ENCODE measurements around the gene DCAF16. TPM values are rescaled to one million over a fixed set of nuclear protein-coding genes. Genes with fewer than 3 reads are reported as not detected.

The DCAF16 gene
- total and polyA plus RNA-seq, 2 donors (not counting 1 experiment from before 2014, with no cell fraction given) = 18.2 to 68.1 TPM

- H3K27me3 Mint-ChIP-seq = peaks cover 3% of the 10 kb centered on the region
- peaks cover 0 to 5% (median 0%) of the 10 kb centered on the region in 3 donors for H3K9me3 ChIP-seq (ENCODE audit: control extremely low read depth in 1 of 3, control insufficient read depth in 2 of 3, insufficient read depth in 1 of 3, low read length in 2 of 3)
- intact Hi-C loops (cut with micrococcal nuclease) = no loop called here
- ATAC-seq (ENCODE audit: low read depth) = no peak
- H3K4me2 ChIP-seq (replicated peaks; ENCODE audit: low read depth, low read length, poor library complexity, severe bottlenecking) = no peak overlapping the region
- no peaks in the 10 kb centered on the region for H3K9me3 Mint-ChIP-seq (ENCODE audit: insufficient read depth)
- H3K9ac ChIP-seq (ENCODE audit: low read length) = no peak overlapping the region
- H3K79me2 ChIP-seq (ENCODE audit: control insufficient read depth, insufficient read depth, low read length) = no peaks in the 10 kb centered on the region
- no peaks in the 10 kb centered on the region for H3K4me1 Mint-ChIP-seq
- H3K4me3 ChIP-seq (ENCODE audit: control extremely low read depth in 1 of 5, extremely low read depth in 1 of 5, insufficient read depth in 1 of 5, low read depth in 2 of 5, low read length in 4 of 5) = no peak overlapping the region
- CTCF ChIA-PET = no interaction called here
- no CpG with 5 or more reads among the region's 4 CpGs for WGBS (ENCODE audit: insufficient coverage)
- H3K4me3 Mint-ChIP-seq = no peak overlapping the region
- no peaks in the 10 kb centered on the region for H3K27me3 ChIP-seq (replicated peaks in 1 of 4; ENCODE audit: control extremely low read depth in 1 of 4, control insufficient read depth in 3 of 4, insufficient read depth in 4 of 4, low read length in 3 of 4)
- no peak overlapping the region for H3K27ac ChIP-seq (ENCODE audit: low read length in 2 of 2)
- POLR2A ChIA-PET = no interaction called here
- no peaks in the 10 kb centered on the region for H3K36me3 ChIP-seq (replicated peaks in 1 of 2; ENCODE audit: control extremely low read depth in 1 of 2, control insufficient read depth in 1 of 2, extremely low read depth in 1 of 2, insufficient read depth in 2 of 2, low read length in 1 of 2)
- DNase-seq = no peak
- no peak overlapping the region for H2AFZ ChIP-seq (ENCODE audit: insufficient read depth, low read depth, low read length, poor library complexity, severe bottlenecking)
- no peak overlapping the region for H3K27ac Mint-ChIP-seq
- no peaks in the 10 kb centered on the region for H4K20me1 ChIP-seq (ENCODE audit: control insufficient read depth, insufficient read depth, low read length, poor library complexity, severe bottlenecking)
- TF ChIP-seq CTCF (IDR thresholded peaks at IDR 0.05) (no peak), EZH2 (IDR thresholded peaks at IDR 0.05; ENCODE audit: borderline replicate concordance, insufficient read depth, low read depth, low read length, poor library complexity, severe bottlenecking) (no peak)
- no peaks in the 10 kb centered on the region for H3K4me1 ChIP-seq (ENCODE audit: control insufficient read depth in 2 of 2, insufficient read depth in 2 of 2, low read length in 2 of 2)
These were observed 39.7 kb downstream of the DCAF16 start for GRCh38 chr4:17770845-17771244.

DNA sequence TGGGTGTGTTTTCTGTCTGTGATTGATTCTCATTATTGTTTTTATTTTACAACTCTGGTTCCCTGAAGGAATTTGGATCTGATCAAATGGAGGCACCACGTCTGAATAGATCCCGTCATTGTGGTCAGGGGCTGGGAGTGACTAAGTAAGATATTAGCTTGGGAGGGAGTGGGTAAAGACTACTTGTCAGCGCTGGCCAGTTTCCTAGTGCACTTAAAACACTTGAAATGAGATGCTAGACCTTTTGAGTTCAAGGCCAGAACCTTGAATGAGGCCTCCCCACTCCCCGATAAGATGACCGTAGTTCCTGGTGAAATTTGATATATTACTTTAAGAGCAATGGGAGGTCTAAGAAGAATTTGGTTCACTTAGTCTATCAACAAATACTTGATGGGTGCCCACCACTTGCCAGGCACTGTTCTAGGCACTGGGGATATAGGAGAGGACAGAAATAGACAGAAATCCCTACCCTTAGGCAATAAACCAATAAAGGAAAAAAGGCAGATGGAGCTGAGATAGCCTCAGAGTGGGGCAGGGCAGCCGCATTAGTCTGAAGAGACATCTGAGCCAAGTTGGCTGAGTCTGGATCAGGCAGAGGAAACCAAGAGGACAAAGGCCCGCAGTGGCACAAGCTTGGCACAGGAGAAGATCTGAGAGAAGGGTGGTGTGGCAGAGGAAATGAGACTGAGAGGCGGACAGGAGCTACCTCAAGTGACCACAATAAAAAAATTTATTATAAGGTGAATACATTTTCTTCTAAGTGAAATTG, 41.0 kb downstream of the DCAF16 start:
- Histone ChIP-seq H3K9me3 (ENCODE audit: control extremely low read depth in 1 of 3, control insufficient read depth in 2 of 3, insufficient read depth in 1 of 3, low read length in 2 of 3) (peaks cover 0 to 5% (median 0%) of the 10 kb centered on the region in 3 donors), H3K9ac (ENCODE audit: low read length) (no peak overlapping the region), H3K27me3 (replicated peaks in 1 of 4; ENCODE audit: control extremely low read depth in 1 of 4, control insufficient read depth in 3 of 4, insufficient read depth in 4 of 4, low read length in 3 of 4) (no peaks in the 10 kb centered on the region), H3K4me1 (ENCODE audit: control insufficient read depth in 2 of 2, insufficient read depth in 2 of 2, low read length in 2 of 2) (no peaks in the 10 kb centered on the region), H3K79me2 (ENCODE audit: control insufficient read depth, insufficient read depth, low read length) (no peaks in the 10 kb centered on the region), H3K36me3 (replicated peaks in 1 of 2; ENCODE audit: control extremely low read depth in 1 of 2, control insufficient read depth in 1 of 2, extremely low read depth in 1 of 2, insufficient read depth in 2 of 2, low read length in 1 of 2) (no peaks in the 10 kb centered on the region), H3K27ac (ENCODE audit: low read length in 2 of 2) (no peak overlapping the region), H4K20me1 (ENCODE audit: control insufficient read depth, insufficient read depth, low read length, poor library complexity, severe bottlenecking) (no peaks in the 10 kb centered on the region), H3K4me2 (replicated peaks; ENCODE audit: low read depth, low read length, poor library complexity, severe bottlenecking) (no peak overlapping the region), H3K4me3 (ENCODE audit: control extremely low read depth in 1 of 5, extremely low read depth in 1 of 5, insufficient read depth in 1 of 5, low read depth in 2 of 5, low read length in 4 of 5) (no peak overlapping the region), H2AFZ (ENCODE audit: insufficient read depth, low read depth, low read length, poor library complexity, severe bottlenecking) (no peak overlapping the region)
- WGBS (ENCODE audit: insufficient coverage) = 82% methylated on average over 4 of the region's 8 CpGs
- no peaks in the 10 kb centered on the region for H3K9me3 Mint-ChIP-seq (ENCODE audit: insufficient read depth)
- ATAC-seq (ENCODE audit: low read depth) (no peak), DNase-seq (no peak)
- H3K4me3 Mint-ChIP-seq = no peak overlapping the region
- H3K27ac Mint-ChIP-seq = no peak overlapping the region
- ChIA-PET CTCF (no interaction called here), POLR2A (no interaction called here)
- intact Hi-C loops (cut with micrococcal nuclease) = no loop called here
- no peaks in the 10 kb centered on the region for H3K4me1 Mint-ChIP-seq
- H3K27me3 Mint-ChIP-seq = peaks cover 4% of the 10 kb centered on the region
- TF ChIP-seq CTCF (IDR thresholded peaks at IDR 0.05) (no peak), EZH2 (IDR thresholded peaks at IDR 0.05; ENCODE audit: borderline replicate concordance, insufficient read depth, low read depth, low read length, poor library complexity, severe bottlenecking) (no peak)
